ENCODE measurements around the gene RFTN1. TPM values are rescaled to one million over a fixed set of nuclear protein-coding genes. Genes with fewer than 3 reads are reported as not detected.

RFTN1 gene
- polyA plus RNA-seq, 3 donors = 17.4 to 28.0 (median 27.2) TPM

DNA sequence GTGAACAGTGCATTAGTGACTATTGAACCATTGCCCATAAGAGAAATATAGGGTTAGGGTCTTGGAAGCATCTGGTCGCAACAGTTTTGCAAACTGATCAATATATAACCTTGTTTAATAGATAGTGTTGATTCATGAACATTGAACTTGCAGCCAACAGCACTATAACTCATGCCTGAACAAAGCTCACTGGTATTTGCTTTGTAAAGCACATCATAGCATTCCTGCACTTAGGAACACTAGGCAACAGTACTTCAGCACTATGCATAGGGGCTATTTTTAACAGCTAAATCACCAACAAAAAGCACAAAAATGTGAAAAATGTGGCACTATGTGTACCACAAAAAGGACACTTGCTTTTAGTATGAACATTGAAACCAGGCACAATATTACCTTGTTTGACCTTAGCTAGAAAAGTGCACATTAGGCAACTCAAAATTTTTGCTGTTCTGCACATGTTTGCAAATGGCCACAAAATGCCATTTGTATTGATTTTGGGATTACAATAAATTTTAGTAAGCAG is 180.5 kb downstream of the RFTN1 start:
- Mint-ChIP-seq H3K4me1 (peaks cover 4% of the 10 kb centered on the region), H3K27me3 (ENCODE audit: low read depth in 3 of 3) (peaks cover 0 to 4% (median 3%) of the 10 kb centered on the region in 3 donors), H3K4me3 (no peak overlapping the region), H3K36me3 (peaks cover 57 to 66% of the 10 kb centered on the region in 2 donors), H3K27ac (no peak overlapping the region), H3K9me3 (peaks cover 10 to 25% (median 14%) of the 10 kb centered on the region in 7 donors)
- DNase-seq = no peak
- H3K9ac ChIP-seq (ENCODE audit: insufficient read depth, low read length, poor library complexity, severe bottlenecking) = no peak overlapping the region
- peaks cover 3 to 76% of the 10 kb centered on the region in 2 donors for H3K36me3 ChIP-seq (replicated peaks in 1 of 2; ENCODE audit: control insufficient read depth in 1 of 2, insufficient read depth in 2 of 2, low read length in 2 of 2)
- H3K4me2 ChIP-seq (replicated peaks; ENCODE audit: extremely low read depth, low read length, poor library complexity, severe bottlenecking) = no peak overlapping the region
- no peaks in the 10 kb centered on the region for H3K79me2 ChIP-seq (ENCODE audit: insufficient read depth, low read length)
- TF ChIP-seq, protein P1, sequence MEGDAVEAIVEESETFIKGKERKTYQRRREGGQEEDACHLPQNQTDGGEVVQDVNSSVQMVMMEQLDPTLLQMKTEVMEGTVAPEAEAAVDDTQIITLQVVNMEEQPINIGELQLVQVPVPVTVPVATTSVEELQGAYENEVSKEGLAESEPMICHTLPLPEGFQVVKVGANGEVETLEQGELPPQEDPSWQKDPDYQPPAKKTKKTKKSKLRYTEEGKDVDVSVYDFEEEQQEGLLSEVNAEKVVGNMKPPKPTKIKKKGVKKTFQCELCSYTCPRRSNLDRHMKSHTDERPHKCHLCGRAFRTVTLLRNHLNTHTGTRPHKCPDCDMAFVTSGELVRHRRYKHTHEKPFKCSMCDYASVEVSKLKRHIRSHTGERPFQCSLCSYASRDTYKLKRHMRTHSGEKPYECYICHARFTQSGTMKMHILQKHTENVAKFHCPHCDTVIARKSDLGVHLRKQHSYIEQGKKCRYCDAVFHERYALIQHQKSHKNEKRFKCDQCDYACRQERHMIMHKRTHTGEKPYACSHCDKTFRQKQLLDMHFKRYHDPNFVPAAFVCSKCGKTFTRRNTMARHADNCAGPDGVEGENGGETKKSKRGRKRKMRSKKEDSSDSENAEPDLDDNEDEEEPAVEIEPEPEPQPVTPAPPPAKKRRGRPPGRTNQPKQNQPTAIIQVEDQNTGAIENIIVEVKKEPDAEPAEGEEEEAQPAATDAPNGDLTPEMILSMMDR (IDR thresholded peaks at IDR 0.05) = no peak
- intact Hi-C loops (cut with micrococcal nuclease) = no loop called here
- peaks cover 4% of the 10 kb centered on the region in 2 donors for H3K4me1 ChIP-seq (ENCODE audit: control insufficient read depth in 1 of 2, insufficient read depth in 2 of 2, low read length in 2 of 2)
- no peaks in the 10 kb centered on the region for H3K27me3 ChIP-seq (ENCODE audit: control insufficient read depth in 2 of 2, insufficient read depth in 2 of 2, low read length in 2 of 2)
- WGBS (ENCODE audit: insufficient coverage) = no CpG with 5 or more reads among the region's 1 CpG
- peaks cover 0 to 15% of the 10 kb centered on the region in 2 donors for H3K9me3 ChIP-seq (replicated peaks in 1 of 2; ENCODE audit: control insufficient read depth in 1 of 2, insufficient read depth in 1 of 2, low read length in 2 of 2)
- no peak overlapping the region for H2AFZ ChIP-seq (ENCODE audit: insufficient read depth, low read depth, low read length, poor library complexity, severe bottlenecking)
- no peaks in the 10 kb centered on the region for H4K20me1 ChIP-seq (ENCODE audit: insufficient read depth, low read length)
- H3K27ac ChIP-seq (ENCODE audit: low read depth in 1 of 2, low read length in 2 of 2) = no peak overlapping the region
- no peak overlapping the region for H3K4me3 ChIP-seq (replicated peaks in 1 of 3; ENCODE audit: low read depth in 2 of 3, low read length in 3 of 3)

DNA sequence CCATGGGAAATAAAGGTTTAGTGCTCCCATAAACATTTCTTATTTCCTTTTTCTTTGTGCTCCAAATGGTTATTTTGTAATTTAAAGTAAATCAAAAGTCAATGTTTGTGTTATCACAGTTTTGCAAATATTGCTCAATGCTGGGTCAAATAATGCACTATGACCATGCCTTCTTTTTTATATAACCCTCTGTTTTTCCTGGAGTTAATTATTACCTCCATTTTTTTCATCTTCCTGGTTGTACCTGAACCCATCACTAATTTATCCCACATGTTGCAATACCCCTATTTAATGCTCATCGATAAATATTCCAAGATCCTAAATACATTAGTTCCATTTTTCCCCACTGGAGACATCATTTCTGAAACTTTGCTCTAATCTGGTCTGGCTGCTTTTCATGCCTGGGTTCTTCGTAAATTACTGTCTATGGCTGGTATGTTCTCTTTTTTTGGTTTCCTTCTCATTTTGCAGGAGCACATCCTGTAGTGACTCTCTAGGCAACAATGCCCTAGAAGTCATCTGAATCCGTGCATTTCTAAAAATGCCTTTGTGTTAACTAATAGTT is 182.1 kb downstream of the RFTN1 start:
- WGBS (ENCODE audit: insufficient coverage) = 100% methylated on average over 3 of the region's 3 CpGs
- intact Hi-C loops (cut with micrococcal nuclease) = no loop called here
- Histone ChIP-seq H3K4me3 (replicated peaks in 1 of 3; ENCODE audit: low read depth in 2 of 3, low read length in 3 of 3) (no peak overlapping the region), H4K20me1 (ENCODE audit: insufficient read depth, low read length) (no peaks in the 10 kb centered on the region), H3K36me3 (replicated peaks in 1 of 2; ENCODE audit: control insufficient read depth in 1 of 2, insufficient read depth in 2 of 2, low read length in 2 of 2) (peaks cover 13 to 80% of the 10 kb centered on the region in 2 donors), H3K27me3 (ENCODE audit: control insufficient read depth in 2 of 2, insufficient read depth in 2 of 2, low read length in 2 of 2) (no peaks in the 10 kb centered on the region), H2AFZ (ENCODE audit: insufficient read depth, low read depth, low read length, poor library complexity, severe bottlenecking) (no peak overlapping the region), H3K79me2 (ENCODE audit: insufficient read depth, low read length) (no peaks in the 10 kb centered on the region), H3K4me2 (replicated peaks; ENCODE audit: extremely low read depth, low read length, poor library complexity, severe bottlenecking) (no peak overlapping the region), H3K9ac (ENCODE audit: insufficient read depth, low read length, poor library complexity, severe bottlenecking) (no peak overlapping the region), H3K27ac (ENCODE audit: low read depth in 1 of 2, low read length in 2 of 2) (no peak overlapping the region), H3K9me3 (replicated peaks in 1 of 2; ENCODE audit: control insufficient read depth in 1 of 2, insufficient read depth in 1 of 2, low read length in 2 of 2) (peaks cover 0 to 15% of the 10 kb centered on the region in 2 donors), H3K4me1 (ENCODE audit: control insufficient read depth in 1 of 2, insufficient read depth in 2 of 2, low read length in 2 of 2) (no peaks in the 10 kb centered on the region)
- DNase-seq = no peak
- H3K27me3 Mint-ChIP-seq (ENCODE audit: low read depth in 3 of 3) = peaks cover 0 to 4% (median 3%) of the 10 kb centered on the region in 3 donors
- no peak overlapping the region for H3K4me3 Mint-ChIP-seq
- no peak overlapping the region for H3K27ac Mint-ChIP-seq
- H3K36me3 Mint-ChIP-seq = peaks cover 58 to 76% of the 10 kb centered on the region in 2 donors
- peaks cover 10 to 25% (median 14%) of the 10 kb centered on the region in 7 donors for H3K9me3 Mint-ChIP-seq
- no peaks in the 10 kb centered on the region for H3K4me1 Mint-ChIP-seq
- TF ChIP-seq, protein P1 (IDR thresholded peaks at IDR 0.05) = no peak
